Measurements from ENCODE around the gene GAGE12D. TPM values are rescaled to one million over a fixed set of nuclear protein-coding genes. Genes with fewer than 3 reads are reported as not detected.
"Not testable (repeated sequence)": the region's sequence is repeated elsewhere in the genome, so short reads cannot be mapped to it uniquely, and the experiment has no call there.

The GAGE12D gene
- not detected for polyA plus RNA-seq (ENCODE audit: insufficient read length in 3 of 3)
- long read RNA-seq, donor 1, result 0 reads
- long read RNA-seq, donor 2, result 0 reads
- long read RNA-seq, donor 3, result 0 reads
- long read RNA-seq, donor 4, result 0 reads
- long read RNA-seq, donor 5, result 0 reads
- long read RNA-seq, donor 6, result 0 reads
- long read RNA-seq, donor 7, result 0 reads
- long read RNA-seq, donor 8, result 0 reads
- long read RNA-seq, donor 9, result 0 reads
- long read RNA-seq, donor 10, result 0 reads
- long read RNA-seq, donor 11, result 0 reads
- long read RNA-seq, donor 12, result 0 reads
- long read RNA-seq, donor 13, result 0 reads
- long read RNA-seq, donor 14, result 0 reads
- long read RNA-seq, donor 15, result 0 reads
- long read RNA-seq, donor 16, result 0 reads

GRCh38 chrX:49541433-49541832 is at the start of gene GAGE12D:
Gene GAGE12D, plus strand, starts transcription at chrX:49541733. Its CDS starts 1,155 bp downstream, at chrX:49542888.
- DNase-seq, result not testable (repeated sequence)

GRCh38 chrX:49531877-49532276 is 9.7 kb upstream of the GAGE12D start, which contains the start of gene GAGE12C:
Gene GAGE12C, plus strand, starts transcription at chrX:49532177. Its CDS starts 1,155 bp downstream, at chrX:49533332.
- DNase-seq, result not testable (repeated sequence)

GRCh38 chrX:49550989-49551388 is 9.5 kb downstream of the GAGE12D start, which contains the start of gene GAGE12E:
Gene GAGE12E, plus strand, starts transcription at chrX:49551289. Its CDS starts 1,155 bp downstream, at chrX:49552444.
- DNase-seq, result not testable (repeated sequence)

- not testable (repeated sequence) for DNase-seq
Measured at GRCh38 chrX:49560542-49560941, 19.0 kb downstream of the GAGE12D start, which contains the start of gene GAGE12F. Gene GAGE12F, plus strand, starts transcription at chrX:49560842. Its CDS starts 1,155 bp downstream, at chrX:49561997.

GRCh38 chrX:49568728-49569127 is 27.2 kb downstream of the GAGE12D start:
- not testable (repeated sequence) for DNase-seq

- DNase-seq, result not testable (repeated sequence)
Measured at GRCh38 chrX:49569152-49569551, 27.6 kb downstream of the GAGE12D start.

GRCh38 chrX:49570100-49570499 is 28.6 kb downstream of the GAGE12D start, which contains the start of gene GAGE12G:
Gene GAGE12G, plus strand, starts transcription at chrX:49570400. Its CDS starts 1,155 bp downstream, at chrX:49571555.
- DNase-seq, result not testable (repeated sequence)

- DNase-seq, result not testable (repeated sequence)
Measured at GRCh38 chrX:49579649-49580048, 38.1 kb downstream of the GAGE12D start, which contains the start of gene GAGE12H. Gene GAGE12H, plus strand, starts transcription at chrX:49579949. Its CDS starts 1,155 bp downstream, at chrX:49581104.

- not testable (repeated sequence) for DNase-seq
Measured at GRCh38 chrX:49589196-49589595, 47.7 kb downstream of the GAGE12D start, which contains the start of gene GAGE2A. Gene GAGE2A, plus strand, starts transcription at chrX:49589496. Its CDS starts 1,155 bp downstream, at chrX:49590651.

- not testable (repeated sequence) for DNase-seq
Measured at GRCh38 chrX:49589769-49590478, 48.4 kb downstream of the GAGE12D start.

GRCh38 chrX:49590488-49590887 is 49.0 kb downstream of the GAGE12D start:
- not testable (repeated sequence) for DNase-seq

Other genes starting within 250 kb of the GAGE12D start
- not detected for gene GAGE10, start 238.1 kb upstream of the GAGE12D start, polyA plus RNA-seq (ENCODE audit: insufficient read length in 3 of 3)
- gene GAGE12J, start 219.7 kb upstream of the GAGE12D start, polyA plus RNA-seq (ENCODE audit: insufficient read length in 3 of 3), result not detected
- gene GAGE13, start 210.2 kb upstream of the GAGE12D start, polyA plus RNA-seq (ENCODE audit: insufficient read length in 3 of 3), result not detected
- not detected for gene GAGE12C, start 9.6 kb upstream of the GAGE12D start, polyA plus RNA-seq (ENCODE audit: insufficient read length in 3 of 3)
- gene GAGE12E, start 9.6 kb downstream of the GAGE12D start, polyA plus RNA-seq (ENCODE audit: insufficient read length in 3 of 3), result not detected
- not detected for gene GAGE12F, start 19.1 kb downstream of the GAGE12D start, polyA plus RNA-seq (ENCODE audit: insufficient read length in 3 of 3)
- not detected for gene GAGE12G, start 28.7 kb downstream of the GAGE12D start, polyA plus RNA-seq (ENCODE audit: insufficient read length in 3 of 3)
- gene GAGE12H, start 38.2 kb downstream of the GAGE12D start, polyA plus RNA-seq (ENCODE audit: insufficient read length in 3 of 3), result not detected
- not detected for gene GAGE2A, start 47.8 kb downstream of the GAGE12D start, polyA plus RNA-seq (ENCODE audit: insufficient read length in 3 of 3)
- not detected for gene GAGE1, start 57.3 kb downstream of the GAGE12D start, polyA plus RNA-seq (ENCODE audit: insufficient read length in 3 of 3)
- gene PAGE1, start 154.3 kb downstream of the GAGE12D start, polyA plus RNA-seq (ENCODE audit: insufficient read length in 3 of 3), result not detected